ENCODE data around the gene SLC28A3. TPM values are rescaled to one million over a fixed set of nuclear protein-coding genes. Genes with fewer than 3 reads are reported as not detected.

Gene SLC28A3
- total and polyA plus RNA-seq, 2 of the 8 experiments (the other 6 are each of a cell fraction or from before 2014, with no cell fraction given) = 0.02 TPM; not detected in 1

GRCh38 chr9:84331119-84331809, 9.3 kb downstream of the SLC28A3 start (continued):
- TF ChIP-seq POLR2A (IDR thresholded peaks at IDR 0.05; ENCODE audit: control extremely low read depth in 1 of 2, low read depth in 2 of 2, low read length in 2 of 2) = no peak
- no peak for TF ChIP-seq RNF2 (IDR thresholded peaks at IDR 0.05; ENCODE audit: borderline replicate concordance, low read depth, low read length, missing control alignments, poor library complexity, severe bottlenecking)
- no peak for TF ChIP-seq SAP30 (IDR thresholded peaks at IDR 0.05; ENCODE audit: insufficient read depth, insufficient replicate concordance, low read length)
- TF ChIP-seq RFX5 (IDR thresholded peaks at IDR 0.05; ENCODE audit: borderline replicate concordance, low read depth, low read length) = no peak
